Endothelial cell of umbilical vein (primary cell): ENCODE measurements around the gene MED16. TPM values are rescaled to one million over a fixed set of nuclear protein-coding genes. Genes with fewer than 3 reads are reported as not detected.

Experiments
- BruUV-seq: library from RNA; stranded (reverse); fragments of 400-500 nt; replicated peaks from 2 replicates; lab custom pipeline; 2021; lab: Mats Ljungman, UMichigan
- CTCF ChIA-PET: fragments of 300-600, 350-600 bp; sonication (Branson Sonifier 250); formaldehyde crosslinking; loops from one replicate; lab custom pipeline; 2021; ENCODE audit warnings: antibody characterized with exemption, inconsistent platforms; lab: Charles Lee
- POLR2A ChIA-PET: fragments of 300-600, 350-600 bp; sonication (Branson Sonifier 250); formaldehyde crosslinking; loops from one replicate; lab custom pipeline; 2021; ENCODE audit warnings: antibody characterized with exemption, inconsistent platforms; lab: Charles Lee
- DNase-seq: peaks from one replicate; pipeline ENCODE4 v3.0.0-alpha.2; 2011; ENCODE audit warnings: low read depth, low spot score
- FAIRE-seq: peaks from 2 replicates; lab custom pipeline; 2011; peaks lifted over from hg19 to GRCh38; lab: Jason Lieb, UNC
- H2AFZ ChIP-seq: 2 replicates; pipeline ENCODE4 v1.6.0; 2012; ENCODE audit warnings: low read depth, low read length, control low read depth, inconsistent platforms
- H3K27ac ChIP-seq: 2 replicates; pipeline ENCODE4 v1.5.1; 2011; ENCODE audit warnings: low read depth, mild to moderate bottlenecking, control low read depth, low read length, moderate library complexity; ENCODE audit not compliant: insufficient read depth
- H3K27me3 ChIP-seq, 2 experiments: 2 replicates each; pipeline versions ENCODE4 v1.6.0 to v1.6.1; 2011; ENCODE audit warnings: low read length in 2 of 2, mixed read lengths in 1 of 2; ENCODE audit not compliant: control insufficient read depth in 2 of 2, insufficient read depth in 2 of 2
- H3K36me3 ChIP-seq, 2 experiments: 2 replicates in 1 of 2; 3 replicates in 1 of 2; pipeline ENCODE4 v1.5.1; 2011; ENCODE audit warnings: low read length in 2 of 2, mild to moderate bottlenecking in 1 of 2, moderate library complexity in 1 of 2; ENCODE audit not compliant: control insufficient read depth in 2 of 2, insufficient read depth in 2 of 2; ENCODE audit errors: extremely low read depth in 1 of 2
- H3K4me1 ChIP-seq: 3 replicates; pipeline ENCODE4 v1.5.1; 2011; ENCODE audit warnings: mild to moderate bottlenecking, low read length; ENCODE audit not compliant: control insufficient read depth, insufficient read depth; ENCODE audit errors: extremely low read depth
- H3K4me2 ChIP-seq: 2 replicates; pipeline ENCODE4 v1.6.1; 2011; ENCODE audit warnings: low read length, control low read depth, mixed read lengths; ENCODE audit not compliant: insufficient read depth
- H3K4me3 ChIP-seq, 3 experiments: fragments of 200-600 bp in 1 of 3; sonication (generic), shearing (Covaris generic) in 1 of 3; replicated peaks in 1 of 3; 2 replicates each; pipeline ENCODE4 v1.5.1; 2011 to 2016; ENCODE audit warnings: control low read depth in 3 of 3, low read length in 3 of 3, mild to moderate bottlenecking in 2 of 3, inconsistent platforms in 1 of 3, low read depth in 1 of 3, moderate library complexity in 1 of 3; ENCODE audit not compliant: insufficient read depth in 1 of 3
- H3K79me2 ChIP-seq: 2 replicates; pipeline ENCODE4 v1.6.0; 2012; ENCODE audit warnings: low read length, inconsistent platforms; ENCODE audit not compliant: control insufficient read depth, insufficient read depth
- H3K9ac ChIP-seq: replicated peaks from 2 replicates; pipeline ENCODE3; 2011; ENCODE audit warnings: low read length, control low read depth; ENCODE audit not compliant: insufficient read depth; ENCODE audit errors: extremely low read depth
- H3K9me1 ChIP-seq: replicated peaks from 3 replicates; pipeline ENCODE4 v1.6.0; 2011; ENCODE audit warnings: mild to moderate bottlenecking, low read length; ENCODE audit not compliant: control insufficient read depth, insufficient read depth; ENCODE audit errors: extremely low read depth
- H3K9me3 ChIP-seq: replicated peaks from 2 replicates; pipeline ENCODE4 v1.5.1; 2012; ENCODE audit warnings: low read length, inconsistent platforms; ENCODE audit not compliant: control insufficient read depth, insufficient read depth
- H4K20me1 ChIP-seq: replicated peaks from 2 replicates; pipeline ENCODE3; 2011; ENCODE audit warnings: mild to moderate bottlenecking, low read length; ENCODE audit not compliant: control insufficient read depth, insufficient read depth; ENCODE audit errors: extremely low read depth
- EZH2 ChIP-seq: IDR thresholded peaks from 2 replicates; pipeline ENCODE4 v1.6.1; 2012; ENCODE audit warnings: borderline replicate concordance, low read depth, mild to moderate bottlenecking, moderate library complexity, low read length, inconsistent platforms; ENCODE audit not compliant: severe bottlenecking
- GATA2 ChIP-seq: IDR thresholded peaks from 2 replicates; pipeline ENCODE4 v1.7.0; 2011; ENCODE audit warnings: low read depth, mild to moderate bottlenecking, moderate library complexity, mixed read lengths, low read length; ENCODE audit not compliant: insufficient read length, insufficient read depth
- POLR2A ChIP-seq: IDR thresholded peaks from 2 replicates; pipeline ENCODE4 v1.6.1; 2012; ENCODE audit warnings: low read depth, mild to moderate bottlenecking, control low read depth, low read length
- dilution Hi-C: fragments of 300-500 bp; cut with MboI; formaldehyde crosslinking; loops from one replicate; pipeline ENCODE4 v1.15.0; 2019; ENCODE audit warnings: low sequenced_read_pairs; ENCODE audit not compliant: extremely low pct_ligation_motif_present
- intact Hi-C: fragments of 100-400 bp; cut with micrococcal nuclease; formaldehyde crosslinking; loops from one replicate; pipeline ENCODE4 v1.10.0; 2022
- polyA plus RNA-seq, 4 experiments: library from polyadenylated mRNA; depleted of rRNA in 3 of 4; stranded (reverse) in 3 of 4; unstranded in 1 of 4; fragments of >200 nt; gene quantifications; 2 replicates each; pipeline versions ENCODE4 v1.2.1 to v1.2.3, GENCODE V29; 2011 to 2012; ENCODE audit warnings: missing spikeins in 1 of 4
- total RNA-seq: library from RNA; stranded (reverse); gene quantifications from 2 replicates; pipeline ENCODE4 v1.2.3, GENCODE V29; 2021
- TF ChIP-seq, protein P1 (sequence below), 2 donors: IDR thresholded peaks; 1 replicate in 1 of 2; 2 replicates in 1 of 2; pipeline ENCODE4 v1.5.1; 2011; ENCODE audit warnings: low read length in 2 of 2, mild to moderate bottlenecking in 2 of 2, moderate library complexity in 2 of 2, control low read depth in 1 of 2, inconsistent platforms in 1 of 2, low read depth in 1 of 2; ENCODE audit not compliant: insufficient read depth in 1 of 2; ENCODE audit errors: extremely low read depth in 1 of 2

The MED16 gene
- total and polyA plus RNA-seq, 2 donors (not counting 3 experiments of a cell fraction or from before 2014, with no cell fraction given), result 63.1 to 66.5 TPM

GRCh38 chr19:844546-844971, 48.4 kb downstream of the MED16 start:
- dilution Hi-C loops (no loop called here), intact Hi-C loops (no loop called here)
- Histone ChIP-seq H3K9ac (no peak overlapping the region), H2AFZ (no peak overlapping the region), H3K36me3 (no peaks in the 10 kb centered on the region), H3K9me3 (no peaks in the 10 kb centered on the region), H3K9me1 (no peaks in the 10 kb centered on the region), H3K27ac (no peak overlapping the region), H3K4me1 (no peaks in the 10 kb centered on the region), H3K4me3 (no peak overlapping the region), H3K4me2 (no peak overlapping the region), H3K27me3 (peaks cover 0 to 6% of the 10 kb centered on the region in 2 experiments), H4K20me1 (no peaks in the 10 kb centered on the region), H3K79me2 (no peaks in the 10 kb centered on the region)
- no TSS peak for BruUV-seq
- POLR2A ChIA-PET, result no interaction called here
- CTCF ChIA-PET, result no interaction called here
- FAIRE-seq (no peak), DNase-seq (no peak)
- TF ChIP-seq POLR2A (no peak), EZH2 (no peak)
- TF ChIP-seq, protein P1, sequence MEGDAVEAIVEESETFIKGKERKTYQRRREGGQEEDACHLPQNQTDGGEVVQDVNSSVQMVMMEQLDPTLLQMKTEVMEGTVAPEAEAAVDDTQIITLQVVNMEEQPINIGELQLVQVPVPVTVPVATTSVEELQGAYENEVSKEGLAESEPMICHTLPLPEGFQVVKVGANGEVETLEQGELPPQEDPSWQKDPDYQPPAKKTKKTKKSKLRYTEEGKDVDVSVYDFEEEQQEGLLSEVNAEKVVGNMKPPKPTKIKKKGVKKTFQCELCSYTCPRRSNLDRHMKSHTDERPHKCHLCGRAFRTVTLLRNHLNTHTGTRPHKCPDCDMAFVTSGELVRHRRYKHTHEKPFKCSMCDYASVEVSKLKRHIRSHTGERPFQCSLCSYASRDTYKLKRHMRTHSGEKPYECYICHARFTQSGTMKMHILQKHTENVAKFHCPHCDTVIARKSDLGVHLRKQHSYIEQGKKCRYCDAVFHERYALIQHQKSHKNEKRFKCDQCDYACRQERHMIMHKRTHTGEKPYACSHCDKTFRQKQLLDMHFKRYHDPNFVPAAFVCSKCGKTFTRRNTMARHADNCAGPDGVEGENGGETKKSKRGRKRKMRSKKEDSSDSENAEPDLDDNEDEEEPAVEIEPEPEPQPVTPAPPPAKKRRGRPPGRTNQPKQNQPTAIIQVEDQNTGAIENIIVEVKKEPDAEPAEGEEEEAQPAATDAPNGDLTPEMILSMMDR (IDR thresholded peaks at IDR 0.05; ENCODE audit: extremely low read depth in 1 of 2, insufficient read depth in 1 of 2, low read depth in 1 of 2, low read length in 2 of 2), result no peak

DNA sequence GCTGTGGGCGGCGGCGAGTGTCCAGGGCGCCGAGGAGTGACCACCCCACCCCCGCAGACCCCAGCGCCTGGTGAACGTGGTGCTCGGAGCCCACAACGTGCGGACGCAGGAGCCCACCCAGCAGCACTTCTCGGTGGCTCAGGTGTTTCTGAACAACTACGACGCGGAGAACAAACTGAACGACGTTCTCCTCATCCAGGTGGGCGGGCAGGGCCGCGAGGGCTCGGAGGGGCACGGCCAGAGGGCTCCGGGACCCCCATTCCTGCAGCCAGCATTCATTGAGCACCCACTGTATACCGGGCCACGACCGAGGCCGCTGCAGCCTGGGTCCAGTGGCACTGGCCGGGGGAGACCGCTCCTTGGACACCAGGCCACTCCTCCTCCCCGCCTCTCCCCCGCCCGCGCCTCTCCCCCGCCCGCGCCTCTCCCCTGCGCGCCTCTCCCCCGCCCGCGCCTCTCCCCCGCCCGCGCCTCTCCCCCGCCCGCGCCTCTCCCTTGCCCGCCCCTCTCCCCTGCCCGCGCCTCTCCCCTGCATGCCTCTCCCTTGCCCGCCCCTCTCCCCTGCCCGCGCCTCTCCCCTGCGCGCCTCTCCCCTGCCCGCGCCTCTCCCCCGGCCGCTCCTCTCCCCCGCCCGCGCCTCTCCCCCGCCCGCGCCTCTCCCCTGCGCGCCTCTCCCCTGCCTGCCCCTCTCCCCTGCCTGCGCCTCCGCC, 49.0 kb downstream of the MED16 start:
- BruUV-seq, result no TSS peak
- Histone ChIP-seq H3K36me3 (no peaks in the 10 kb centered on the region), H3K27me3 (peaks cover 0 to 6% of the 10 kb centered on the region in 2 experiments), H3K4me2 (no peak overlapping the region), H3K9me3 (no peaks in the 10 kb centered on the region), H3K79me2 (no peaks in the 10 kb centered on the region), H3K4me1 (no peaks in the 10 kb centered on the region), H3K9ac (no peak overlapping the region), H3K4me3 (no peak overlapping the region), H2AFZ (no peak overlapping the region), H3K27ac (no peak overlapping the region), H3K9me1 (no peaks in the 10 kb centered on the region), H4K20me1 (no peaks in the 10 kb centered on the region)
- dilution Hi-C loops, result no loop called here
- TF ChIP-seq EZH2 (peak; percentile 71), GATA2 (no peak)
- no peak for DNase-seq
- ChIA-PET POLR2A (no interaction called here), CTCF (no interaction called here)
- no peak for FAIRE-seq
- intact Hi-C loops, result no loop called here
